G401.6 (cell line): ENCODE measurements around the gene NOTCH2NLA.
"Not testable (repeated sequence)": the region's sequence is repeated elsewhere in the genome, so short reads cannot be mapped to it uniquely, and the experiment has no call there.

Experiments
- FAIRE-seq: peaks from 2 replicates; lab custom pipeline; 2012; peaks lifted over from hg19 to GRCh38; lab: Jason Lieb, UNC

The NOTCH2NLA gene

GRCh38 chr1:146228710-146229477 lies at the start of gene NOTCH2NLA:
Gene NOTCH2NLA (minus strand): TSS chr1:146229021. CDS start chr1:146189337, 39,684 bp downstream.
- FAIRE-seq, result peak; percentile 89

- FAIRE-seq, result not testable (repeated sequence)
These were observed 49.5 kb upstream of the NOTCH2NLA start for GRCh38 chr1:146278346-146278745.

- not testable (repeated sequence) for FAIRE-seq
These were observed 48.3 kb upstream of the NOTCH2NLA start for GRCh38 chr1:146277087-146277486.

- FAIRE-seq, result not testable (repeated sequence)
These were observed 45.3 kb upstream of the NOTCH2NLA start for GRCh38 chr1:146274083-146274482.

GRCh38 chr1:146273194-146273593 lies 44.4 kb upstream of the NOTCH2NLA start:
- not testable (repeated sequence) for FAIRE-seq

- not testable (repeated sequence) for FAIRE-seq
These were observed 43.9 kb upstream of the NOTCH2NLA start for GRCh38 chr1:146272734-146273133.

- not testable (repeated sequence) for FAIRE-seq
These were observed 43.2 kb upstream of the NOTCH2NLA start for GRCh38 chr1:146271977-146272376.

- not testable (repeated sequence) for FAIRE-seq
These were observed 41.3 kb upstream of the NOTCH2NLA start for GRCh38 chr1:146270129-146270528.

GRCh38 chr1:146266179-146266748 lies 37.4 kb upstream of the NOTCH2NLA start:
- FAIRE-seq, result not testable (repeated sequence)

GRCh38 chr1:146264761-146265160 lies 35.9 kb upstream of the NOTCH2NLA start:
- FAIRE-seq, result not testable (repeated sequence)

GRCh38 chr1:146260006-146260730 lies 31.3 kb upstream of the NOTCH2NLA start:
- not testable (repeated sequence) for FAIRE-seq

GRCh38 chr1:146257992-146258552 lies 29.3 kb upstream of the NOTCH2NLA start:
- not testable (repeated sequence) for FAIRE-seq

GRCh38 chr1:146254569-146255197 lies 25.9 kb upstream of the NOTCH2NLA start:
- FAIRE-seq, result not testable (repeated sequence)

- FAIRE-seq, result not testable (repeated sequence)
These were observed 24.5 kb upstream of the NOTCH2NLA start for GRCh38 chr1:146253249-146253855.

- FAIRE-seq, result not testable (repeated sequence)
These were observed 22.7 kb upstream of the NOTCH2NLA start for GRCh38 chr1:146251523-146251922.

- FAIRE-seq, result not testable (repeated sequence)
These were observed 19.8 kb upstream of the NOTCH2NLA start for GRCh38 chr1:146248643-146249042.

- FAIRE-seq, result not testable (repeated sequence)
These were observed 7.8 kb upstream of the NOTCH2NLA start for GRCh38 chr1:146236626-146237025.

GRCh38 chr1:146236026-146236601 lies 7.3 kb upstream of the NOTCH2NLA start:
- not testable (repeated sequence) for FAIRE-seq

GRCh38 chr1:146228144-146228682 lies 608 bp downstream of the NOTCH2NLA start:
- FAIRE-seq, result not testable (repeated sequence)

GRCh38 chr1:146174531-146174930 lies 54.3 kb downstream of the NOTCH2NLA start:
- FAIRE-seq, result not testable (repeated sequence)

- not testable (repeated sequence) for FAIRE-seq
These were observed 61.1 kb downstream of the NOTCH2NLA start for GRCh38 chr1:146167740-146168139.
